K562 (cell line): ENCODE measurements around the gene POP5. TPM values are rescaled to one million over a fixed set of nuclear protein-coding genes. Genes with fewer than 3 reads are reported as not detected.

Source experiments
- ATAC-seq: fragments of 200-7000 bp; cut with Tn5 transposase; 3 replicates; pipeline ENCODE4 v1.9.1; 2020; ENCODE audit warnings: moderate library complexity
- BruUV-seq: library from RNA; stranded (reverse); fragments of 400-500 nt; replicated peaks from 2 replicates; lab custom pipeline; 2021; lab: Mats Ljungman, UMichigan
- CTCF ChIA-PET: fragments of 300-600 bp; formaldehyde crosslinking; extraction: SDS; loops from one replicate; lab custom pipeline; 2021; ENCODE audit warnings: low intra/inter-chr PET ratio; lab: Yijun Ruan, JAX
- POLR2A ChIA-PET: fragments of 300-600, 350-650 bp; sonication (Branson Sonifier 250); formaldehyde crosslinking; extraction: SDS; loops from one replicate; lab custom pipeline; 2021; ENCODE audit warnings: antibody characterized with exemption, inconsistent platforms; lab: Yijun Ruan, JAX
- DNase-seq, 4 experiments: peaks; one replicate each; pipeline versions ENCODE4 v3.0.0 to v3.0.0-alpha.2; 2011 to 2018; ENCODE audit warnings: low spot score in 3 of 4, mixed read lengths in 3 of 4; ENCODE audit errors: extremely low read depth in 1 of 4
- FAIRE-seq: peaks from 2 replicates; lab custom pipeline; 2011; peaks lifted over from hg19 to GRCh38; lab: Jason Lieb, UNC
- H2AFZ ChIP-seq: 2 replicates; pipeline ENCODE4 v1.6.0; 2011; ENCODE audit warnings: low read depth, low read length, control low read depth, inconsistent platforms
- H3K27ac ChIP-seq: fragments of 200-600 bp; 3 replicates; pipeline ENCODE4 v1.8.0; 2011; ENCODE audit warnings: low read depth, mild to moderate bottlenecking, control low read depth, inconsistent platforms, low read length, moderate library complexity, mixed read lengths; ENCODE audit errors: extremely low read depth
- H3K27me3 ChIP-seq, 2 experiments: fragments of 300-600 bp in 1 of 2; 2 replicates in 1 of 2; 3 replicates in 1 of 2; pipeline versions ENCODE4 v1.6.0 to v1.8.0; 2011; ENCODE audit warnings: inconsistent platforms in 2 of 2, low read length in 2 of 2, mild to moderate bottlenecking in 1 of 2, mixed read lengths in 1 of 2, moderate library complexity in 1 of 2; ENCODE audit not compliant: control insufficient read depth in 2 of 2, insufficient read depth in 2 of 2
- H3K36me3 ChIP-seq: fragments of 300-600 bp; 3 replicates; pipeline ENCODE4 v1.8.0; 2011; ENCODE audit warnings: mild to moderate bottlenecking, low read length, inconsistent platforms; ENCODE audit not compliant: control insufficient read depth, insufficient read depth
- H3K4me1 ChIP-seq, 2 experiments: fragments of 200-600 bp in 1 of 2; replicated peaks in 1 of 2; 2 replicates in 1 of 2; 3 replicates in 1 of 2; pipeline versions ENCODE4 v1.5.1 to v1.8.0; 2011; ENCODE audit warnings: inconsistent platforms in 2 of 2, low read length in 2 of 2, mild to moderate bottlenecking in 1 of 2, mixed read lengths in 1 of 2, moderate library complexity in 1 of 2; ENCODE audit not compliant: control insufficient read depth in 2 of 2, insufficient read depth in 2 of 2
- H3K4me2 ChIP-seq: 2 replicates; pipeline ENCODE4 v1.6.1; 2011; ENCODE audit warnings: low read length, control low read depth, inconsistent platforms, mixed read lengths; ENCODE audit not compliant: insufficient read depth
- H3K4me3 ChIP-seq: fragments of 200-600 bp; sonication (generic), shearing (Covaris generic); 2 replicates; pipeline ENCODE4 v1.5.1; 2016; ENCODE audit warnings: control low read depth, inconsistent platforms
- H3K79me2 ChIP-seq: fragments of 200-600 bp; 3 replicates; pipeline ENCODE4 v1.8.0; 2011; ENCODE audit warnings: low read length, inconsistent platforms; ENCODE audit not compliant: control insufficient read depth, insufficient read depth
- H3K9ac ChIP-seq, 2 experiments: 2 replicates each; pipeline versions ENCODE4 v1.6.0 to v1.6.1; 2011; ENCODE audit warnings: low read depth in 2 of 2, low read length in 2 of 2, control low read depth in 1 of 2, inconsistent platforms in 1 of 2, mild to moderate bottlenecking in 1 of 2, mixed read lengths in 1 of 2; ENCODE audit not compliant: insufficient read depth in 1 of 2
- H3K9me1 ChIP-seq: one replicate; pipeline ENCODE4 v1.6.0; 2011; ENCODE audit warnings: inconsistent platforms, mild to moderate bottlenecking, low read length, moderate library complexity; ENCODE audit not compliant: control insufficient read depth, insufficient read depth
- H3K9me3 ChIP-seq: replicated peaks from 2 replicates; pipeline ENCODE4 v1.5.1; 2011; ENCODE audit warnings: low read depth, low read length, inconsistent platforms; ENCODE audit not compliant: control insufficient read depth, insufficient read depth
- H4K20me1 ChIP-seq: replicated peaks from 2 replicates; pipeline ENCODE4 v1.6.1; 2011; ENCODE audit warnings: low read length, inconsistent platforms, mixed read lengths; ENCODE audit not compliant: control insufficient read depth, insufficient read depth
- ASH1L ChIP-seq: fragments of 450-650 bp; IDR thresholded peaks from 2 replicates; pipeline ENCODE4 v1.6.1; 2018; ENCODE audit warnings: borderline replicate concordance, mild to moderate bottlenecking, low read depth; ENCODE audit not compliant: partially characterized antibody
- BCOR ChIP-seq: fragments of 450-650 bp; IDR thresholded peaks from 2 replicates; pipeline ENCODE4 v1.6.1; 2016
- FOXA3 ChIP-seq, 2 experiments: fragments of 450-650 bp in 1 of 2; sonication (generic) in 1 of 2; formaldehyde crosslinking; IDR thresholded peaks in 1 of 2; conservative IDR thresholded peaks in 1 of 2; 2 replicates each; pipeline versions ENCODE4 v1.4.0 to v1.8.0; 2020 to 2022; ENCODE audit warnings: mild to moderate bottlenecking in 2 of 2, missing genetic modification reagents in 1 of 2
- GABPB2 ChIP-seq: fragments of 250-450 bp; sonication (Bioruptor Pico); conservative IDR thresholded peaks from 2 replicates; pipeline ENCODE4 v1.5.1; 2021; ENCODE audit warnings: mild to moderate bottlenecking
- GATAD2A ChIP-seq: fragments of 450-650 bp; IDR thresholded peaks from 2 replicates; pipeline ENCODE4 v1.6.1; 2017
- HDAC3 ChIP-seq: fragments of 450-650 bp; IDR thresholded peaks from 2 replicates; pipeline ENCODE4 v1.6.1; 2018; ENCODE audit warnings: borderline replicate concordance, mild to moderate bottlenecking, moderate library complexity; ENCODE audit not compliant: partially characterized antibody
- HMBOX1 ChIP-seq: sonication (generic); IDR thresholded peaks from 2 replicates; pipeline ENCODE4 v1.6.1; 2016
- LARP7 ChIP-seq: fragments of 450-650 bp; IDR thresholded peaks from 2 replicates; pipeline ENCODE4 v1.6.1; 2016
- MAX ChIP-seq: sonication (generic); formaldehyde crosslinking; IDR thresholded peaks from 2 replicates; pipeline ENCODE4 v1.9.0; 2022; ENCODE audit warnings: mild to moderate bottlenecking, missing genetic modification reagents
- NFE2 ChIP-seq: IDR thresholded peaks from 2 replicates; pipeline ENCODE4 v1.6.1; 2014; ENCODE audit warnings: antibody characterized with exemption, low read depth
- NFRKB ChIP-seq: fragments of 450-650 bp; IDR thresholded peaks from 2 replicates; pipeline ENCODE4 v1.6.1; 2016; ENCODE audit warnings: low read depth
- NR2C2 ChIP-seq, 2 experiments: fragments of 200-800 bp in 1 of 2; sonication (Bioruptor generic) in 1 of 2; sonication (generic) in 1 of 2; formaldehyde crosslinking in 1 of 2; IDR thresholded peaks; 2 replicates each; pipeline versions ENCODE4 v1.6.1 to v1.8.0; 2016 to 2022; ENCODE audit warnings: mild to moderate bottlenecking in 1 of 2, missing compliant biosample characterization in 1 of 2, missing genetic modification characterization in 1 of 2, missing genetic modification reagents in 1 of 2
- PHF20 ChIP-seq: fragments of 450-650 bp; IDR thresholded peaks from 2 replicates; pipeline ENCODE4 v1.6.1; 2018; ENCODE audit not compliant: partially characterized antibody
- RBM25 ChIP-seq: fragments of 200-400 bp; formaldehyde crosslinking; IDR thresholded peaks from 2 replicates; pipeline ENCODE4 v1.6.1; 2018; ENCODE audit warnings: low read length, low read depth, moderate library complexity; ENCODE audit not compliant: severe bottlenecking
- SMAD4 ChIP-seq: fragments of 250-450 bp; sonication (Bioruptor Pico); conservative IDR thresholded peaks from 2 replicates; pipeline ENCODE4 v1.8.0; 2021; ENCODE audit warnings: inconsistent platforms, mild to moderate bottlenecking, moderate library complexity
- SMARCA5 ChIP-seq: fragments of 450-650 bp; IDR thresholded peaks from 2 replicates; pipeline ENCODE4 v1.6.1; 2016
- ZBTB34 ChIP-seq: fragments of 250-450 bp; sonication (Bioruptor Pico); IDR thresholded peaks from 2 replicates; pipeline ENCODE4 v1.8.0; 2021; ENCODE audit warnings: mild to moderate bottlenecking, moderate library complexity
- ZFP36 ChIP-seq: fragments of 150-350 bp; IDR thresholded peaks from 2 replicates; pipeline ENCODE4 v1.6.1; 2018; ENCODE audit warnings: low read length, low read depth; ENCODE audit not compliant: partially characterized antibody
- WGBS: fragments of 100-300 bp; shearing (Covaris generic); methylation state at CpG from one replicate; pipeline ENCODE4 v1.1.6; 2016; ENCODE audit warnings: low coverage, mixed read lengths; ENCODE audit not compliant: insufficient coverage; ENCODE audit errors: missing lambda C conversion rate; 5-methylcytosine and 5-hydroxymethylcytosine counted together
- in situ Hi-C: fragments of 300-500 bp; cut with MboI; formaldehyde crosslinking; loops from 4 replicates; pipeline ENCODE4 v1.15.0; 2018; ENCODE audit warnings: inconsistent platforms, mixed read lengths
- intact Hi-C: fragments of 100-400 bp; cut with micrococcal nuclease; formaldehyde crosslinking; loops from 2 replicates; pipeline ENCODE4 v1.14.2; 2022
- polyA plus RNA-seq, 8 experiments: library from polyadenylated mRNA; depleted of rRNA in 4 of 8; stranded (reverse) in 5 of 8; unstranded in 3 of 8; fragments of >200 nt; fragmentation: Nextera tagmentation in 2 of 8; fragmentation: Illumina TruSeq in 1 of 8; extraction: Ambion mirVana in 2 of 8; extraction: Trizol in 1 of 8; gene quantifications; 2 replicates each; pipeline versions ENCODE4 v1.2.1 to v1.2.3, GENCODE V29; 2011 to 2014; ENCODE audit warnings: inconsistent platforms in 1 of 8, missing spikeins in 1 of 8
- total RNA-seq, 7 experiments: library from RNA; depleted of rRNA in 6 of 7; stranded (reverse); fragments of >200 nt in 6 of 7; fragmentation: Illumina TruSeq in 2 of 7; extraction: Trizol in 2 of 7; gene quantifications; 2 replicates each; pipeline versions ENCODE4 v1.2.1 to v1.2.3, GENCODE V29; 2011 to 2021; ENCODE audit warnings: low replicate concordance in 1 of 7
- TF ChIP-seq, protein P1 (sequence below): fragments of 250-450 bp; sonication (Bioruptor Pico); IDR thresholded peaks from 2 replicates; pipeline ENCODE4 v1.4.0; 2020; ENCODE audit warnings: mild to moderate bottlenecking, moderate library complexity, borderline replicate concordance

Gene POP5
- total and polyA plus RNA-seq, 9 of the 15 experiments (the other 6 are each of a cell fraction or from before 2014, with no cell fraction given), result 57.5 to 253 (median 73.8) TPM

- H3K9me1 ChIP-seq, result no peaks in the 10 kb centered on the region
- WGBS, result 24% methylated on average over 3 of the region's 3 CpGs
- H3K27ac ChIP-seq, result no peak overlapping the region
- peaks cover 8 to 15% of the 10 kb centered on the region in 2 experiments; a peak in 4 of 5 replicates for H3K4me1 ChIP-seq
- ATAC-seq (no peak), FAIRE-seq (no peak), DNase-seq (no peak)
- no peaks in the 10 kb centered on the region for H3K36me3 ChIP-seq
- no peak overlapping the region for H2AFZ ChIP-seq
- in situ Hi-C loops (no loop called here), intact Hi-C loops (no loop called here)
- POLR2A ChIA-PET, result interaction anchor here (0.9 kb wide), 1 partner anchor 9 kb away, joined by 6 read pairs; no protein-coding TSS in a partner anchor
- H3K4me3 ChIP-seq, result no peak overlapping the region
- BruUV-seq, result no TSS peak
- no peak overlapping the region for H3K4me2 ChIP-seq
- H3K27me3 ChIP-seq, result peaks cover 0 to 16% of the 10 kb centered on the region in 2 experiments; a peak in 2 of 5 replicates
- CTCF ChIA-PET, result no interaction called here
- H3K9me3 ChIP-seq, result no peaks in the 10 kb centered on the region
- no peaks in the 10 kb centered on the region for H4K20me1 ChIP-seq
- no peaks in the 10 kb centered on the region for H3K79me2 ChIP-seq
- no peak overlapping the region for H3K9ac ChIP-seq
- TF ChIP-seq NFRKB (no peak), SMARCA5 (peak; percentile 34; the same call in 1 of the 2 replicates), NR2C2 (CRISPR knock-in tag; IDR thresholded peaks at IDR 0.05) (no peak), NR2C2 (tag; IDR thresholded peaks at IDR 0.05) (no peak), HMBOX1 (no peak), BCOR (peak; percentile 64), GABPB2 (CRISPR knock-in tag) (no peak), FOXA3 (CRISPR knock-in tag; conservative IDR thresholded peaks at IDR 0.05 in 1 of 2, IDR thresholded peaks at IDR 0.05 in 1 of 2) (0 out of 4 replicates have a peak, but pooled peaks of 1 of the 2 experiments have one; percentile 16), HDAC3 (no peak), MAX (CRISPR knock-in tag) (peak; percentile 35; the same call in 1 of the 2 replicates), ZBTB34 (CRISPR knock-in tag) (no peak), PHF20 (no peak), NFE2 (no peak), LARP7 (no peak), GATAD2A (no peak), ZFP36 (peak; percentile 69), ASH1L (no peak), RBM25 (peak; percentile 35), SMAD4 (CRISPR knock-in tag) (no peak)
- TF ChIP-seq, protein P1, sequence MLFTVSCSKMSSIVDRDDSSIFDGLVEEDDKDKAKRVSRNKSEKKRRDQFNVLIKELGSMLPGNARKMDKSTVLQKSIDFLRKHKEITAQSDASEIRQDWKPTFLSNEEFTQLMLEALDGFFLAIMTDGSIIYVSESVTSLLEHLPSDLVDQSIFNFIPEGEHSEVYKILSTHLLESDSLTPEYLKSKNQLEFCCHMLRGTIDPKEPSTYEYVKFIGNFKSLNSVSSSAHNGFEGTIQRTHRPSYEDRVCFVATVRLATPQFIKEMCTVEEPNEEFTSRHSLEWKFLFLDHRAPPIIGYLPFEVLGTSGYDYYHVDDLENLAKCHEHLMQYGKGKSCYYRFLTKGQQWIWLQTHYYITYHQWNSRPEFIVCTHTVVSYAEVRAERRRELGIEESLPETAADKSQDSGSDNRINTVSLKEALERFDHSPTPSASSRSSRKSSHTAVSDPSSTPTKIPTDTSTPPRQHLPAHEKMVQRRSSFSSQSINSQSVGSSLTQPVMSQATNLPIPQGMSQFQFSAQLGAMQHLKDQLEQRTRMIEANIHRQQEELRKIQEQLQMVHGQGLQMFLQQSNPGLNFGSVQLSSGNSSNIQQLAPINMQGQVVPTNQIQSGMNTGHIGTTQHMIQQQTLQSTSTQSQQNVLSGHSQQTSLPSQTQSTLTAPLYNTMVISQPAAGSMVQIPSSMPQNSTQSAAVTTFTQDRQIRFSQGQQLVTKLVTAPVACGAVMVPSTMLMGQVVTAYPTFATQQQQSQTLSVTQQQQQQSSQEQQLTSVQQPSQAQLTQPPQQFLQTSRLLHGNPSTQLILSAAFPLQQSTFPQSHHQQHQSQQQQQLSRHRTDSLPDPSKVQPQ (CRISPR knock-in tag), result no peak
Observed at GRCh38 chr12:120597861-120598260, 16.7 kb upstream of the POP5 start.
